PFSK-1 (cell line): ENCODE data around the gene ELMO1.

ENCODE experiments used
- FOXP2 ChIP-seq: optimal IDR thresholded peaks from 2 replicates; pipeline ENCODE3; 2011; ENCODE audit warnings: borderline replicate concordance, control low read depth, inconsistent platforms; ENCODE audit not compliant: insufficient read depth; ENCODE audit errors: extremely low read length, extremely low read depth
- POLR2AphosphoS5 ChIP-seq: IDR thresholded peaks from 2 replicates; pipeline ENCODE4 v1.6.1; 2012; ENCODE audit warnings: low read depth, mild to moderate bottlenecking, control low read depth, low read length, moderate library complexity
- REST ChIP-seq, 2 experiments: IDR thresholded peaks; 2 replicates each; pipeline versions ENCODE4 v1.6.1 to v1.8.0; 2011 to 2012; ENCODE audit warnings: low read depth in 2 of 2, low read length in 2 of 2, control low read depth in 1 of 2, inconsistent platforms in 1 of 2, mild to moderate bottlenecking in 1 of 2, moderate library complexity in 1 of 2; ENCODE audit not compliant: insufficient read depth in 1 of 2
- SIN3A ChIP-seq: IDR thresholded peaks from 2 replicates; pipeline ENCODE4 v1.6.1; 2012; ENCODE audit warnings: mild to moderate bottlenecking, low read length, moderate library complexity, borderline replicate concordance; ENCODE audit not compliant: insufficient read depth
- TAF1 ChIP-seq: IDR thresholded peaks from 2 replicates; pipeline ENCODE4 v1.6.1; 2012; ENCODE audit warnings: low read length, control low read depth, borderline replicate concordance; ENCODE audit not compliant: insufficient read depth

DNA sequence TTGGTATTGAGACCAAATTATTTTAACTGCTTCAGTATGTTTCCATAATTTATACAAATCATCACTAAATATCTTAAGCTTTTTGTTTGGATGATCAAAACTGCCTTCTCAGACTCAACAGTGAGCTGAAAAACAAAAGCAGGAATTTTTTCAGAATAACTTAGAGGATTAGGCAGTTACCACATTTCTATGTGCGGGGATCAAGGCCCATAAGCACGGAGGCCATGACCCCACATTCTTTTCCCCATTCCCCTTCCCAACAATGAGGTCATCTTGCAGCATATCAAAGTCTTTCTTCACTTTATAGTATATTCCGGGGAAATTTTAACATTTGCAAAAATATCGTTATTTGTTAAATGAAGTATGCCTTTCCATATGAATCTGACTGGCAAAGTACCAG lies 125.8 kb downstream of the ELMO1 start:
- TF ChIP-seq POLR2AphosphoS5 = no peak
- TF ChIP-seq SIN3A = no peak
- no peak for TF ChIP-seq REST (IDR thresholded peaks at IDR 0.05; ENCODE audit: insufficient read depth in 1 of 2, low read depth in 2 of 2, low read length in 2 of 2)
- TF ChIP-seq TAF1 = no peak
- TF ChIP-seq FOXP2 = no peak
